ENCODE measurements around the gene TMEFF2. TPM values are rescaled to one million over a fixed set of nuclear protein-coding genes. Genes with fewer than 3 reads are reported as not detected.

The TMEFF2 gene
- total and polyA plus RNA-seq, 10 of the 15 experiments (the other 5 are each of a cell fraction or from before 2014, with no cell fraction given) = not detected

DNA sequence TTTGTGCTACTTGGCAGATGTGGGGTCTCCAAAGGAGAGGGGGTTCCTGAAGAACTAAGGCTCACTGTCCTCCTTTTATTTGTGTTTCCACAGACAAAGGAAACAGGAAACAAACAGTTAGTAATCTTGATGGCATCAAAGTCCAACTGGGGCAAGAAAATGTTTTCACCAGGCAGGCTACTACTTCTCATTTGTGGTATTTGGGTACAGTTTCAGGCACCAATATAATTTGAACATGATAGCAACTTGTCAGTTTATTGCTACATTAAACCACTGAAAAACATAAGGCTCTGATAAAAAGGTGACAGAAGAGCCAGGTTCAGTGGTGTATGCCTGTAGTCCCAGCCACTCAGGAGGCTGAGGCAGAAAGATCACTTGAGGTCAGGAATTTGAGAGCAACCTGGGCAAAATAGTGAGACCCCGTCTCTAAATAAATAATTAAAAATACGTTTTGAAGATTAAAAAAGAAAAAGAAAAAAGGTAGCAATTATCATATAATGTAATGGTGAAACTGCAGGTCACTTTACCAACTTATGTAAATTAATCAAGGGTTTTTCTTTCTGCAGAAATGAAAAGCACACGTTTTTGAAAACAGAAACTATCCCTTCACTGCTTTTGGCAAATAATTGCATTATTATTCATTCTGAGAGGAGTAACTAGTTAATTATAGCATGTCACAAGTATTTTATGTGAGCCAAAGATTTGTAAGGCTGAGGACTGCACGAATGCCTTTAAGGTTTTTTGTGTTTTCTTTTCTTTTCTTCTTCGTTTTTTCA lies 190.4 kb downstream of the TMEFF2 start (continued):
- TF ChIP-seq, protein P1, sequence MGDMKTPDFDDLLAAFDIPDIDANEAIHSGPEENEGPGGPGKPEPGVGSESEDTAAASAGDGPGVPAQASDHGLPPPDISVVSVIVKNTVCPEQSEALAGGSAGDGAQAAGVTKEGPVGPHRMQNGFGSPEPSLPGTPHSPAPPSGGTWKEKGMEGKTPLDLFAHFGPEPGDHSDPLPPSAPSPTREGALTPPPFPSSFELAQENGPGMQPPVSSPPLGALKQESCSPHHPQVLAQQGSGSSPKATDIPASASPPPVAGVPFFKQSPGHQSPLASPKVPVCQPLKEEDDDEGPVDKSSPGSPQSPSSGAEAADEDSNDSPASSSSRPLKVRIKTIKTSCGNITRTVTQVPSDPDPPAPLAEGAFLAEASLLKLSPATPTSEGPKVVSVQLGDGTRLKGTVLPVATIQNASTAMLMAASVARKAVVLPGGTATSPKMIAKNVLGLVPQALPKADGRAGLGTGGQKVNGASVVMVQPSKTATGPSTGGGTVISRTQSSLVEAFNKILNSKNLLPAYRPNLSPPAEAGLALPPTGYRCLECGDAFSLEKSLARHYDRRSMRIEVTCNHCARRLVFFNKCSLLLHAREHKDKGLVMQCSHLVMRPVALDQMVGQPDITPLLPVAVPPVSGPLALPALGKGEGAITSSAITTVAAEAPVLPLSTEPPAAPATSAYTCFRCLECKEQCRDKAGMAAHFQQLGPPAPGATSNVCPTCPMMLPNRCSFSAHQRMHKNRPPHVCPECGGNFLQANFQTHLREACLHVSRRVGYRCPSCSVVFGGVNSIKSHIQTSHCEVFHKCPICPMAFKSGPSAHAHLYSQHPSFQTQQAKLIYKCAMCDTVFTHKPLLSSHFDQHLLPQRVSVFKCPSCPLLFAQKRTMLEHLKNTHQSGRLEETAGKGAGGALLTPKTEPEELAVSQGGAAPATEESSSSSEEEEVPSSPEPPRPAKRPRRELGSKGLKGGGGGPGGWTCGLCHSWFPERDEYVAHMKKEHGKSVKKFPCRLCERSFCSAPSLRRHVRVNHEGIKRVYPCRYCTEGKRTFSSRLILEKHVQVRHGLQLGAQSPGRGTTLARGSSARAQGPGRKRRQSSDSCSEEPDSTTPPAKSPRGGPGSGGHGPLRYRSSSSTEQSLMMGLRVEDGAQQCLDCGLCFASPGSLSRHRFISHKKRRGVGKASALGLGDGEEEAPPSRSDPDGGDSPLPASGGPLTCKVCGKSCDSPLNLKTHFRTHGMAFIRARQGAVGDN (IDR thresholded peaks at IDR 0.05) = no peak
- TF ChIP-seq, protein P2, sequence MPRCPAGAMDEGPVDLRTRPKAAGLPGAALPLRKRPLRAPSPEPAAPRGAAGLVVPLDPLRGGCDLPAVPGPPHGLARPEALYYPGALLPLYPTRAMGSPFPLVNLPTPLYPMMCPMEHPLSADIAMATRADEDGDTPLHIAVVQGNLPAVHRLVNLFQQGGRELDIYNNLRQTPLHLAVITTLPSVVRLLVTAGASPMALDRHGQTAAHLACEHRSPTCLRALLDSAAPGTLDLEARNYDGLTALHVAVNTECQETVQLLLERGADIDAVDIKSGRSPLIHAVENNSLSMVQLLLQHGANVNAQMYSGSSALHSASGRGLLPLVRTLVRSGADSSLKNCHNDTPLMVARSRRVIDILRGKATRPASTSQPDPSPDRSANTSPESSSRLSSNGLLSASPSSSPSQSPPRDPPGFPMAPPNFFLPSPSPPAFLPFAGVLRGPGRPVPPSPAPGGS (IDR thresholded peaks at IDR 0.05; ENCODE audit: borderline replicate concordance, insufficient read depth, low read depth, low read length, poor library complexity, severe bottlenecking) = no peak

DNA sequence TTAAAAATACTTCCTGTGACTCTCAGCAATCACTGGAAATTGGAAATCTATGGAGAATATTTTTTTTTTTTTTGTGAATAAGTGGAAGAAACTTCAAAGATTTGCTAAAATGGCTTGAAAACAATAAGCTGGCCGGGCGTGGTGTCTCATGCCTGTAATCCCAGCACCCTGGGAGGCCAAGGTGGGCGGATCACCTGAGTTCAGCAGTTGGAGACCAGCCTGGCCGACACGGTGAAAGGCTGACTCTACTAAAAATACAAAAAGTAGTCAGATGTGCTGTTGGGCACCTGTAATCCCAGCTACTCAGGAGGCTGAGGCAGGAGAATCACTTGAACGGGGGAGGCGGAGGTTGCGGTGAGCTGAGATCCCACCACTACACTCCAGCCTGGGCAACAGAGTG lies 192.3 kb downstream of the TMEFF2 start:
- BruUV-seq (replicated peaks) = no TSS peak
- SMC1A ChIA-PET (ENCODE audit: uncharacterized antibody, unreplicated experiment) = interaction anchor here (0.8 to 2.8 kb wide), 14 partner anchors 11 to 160 kb away, joined by 3 to 11 read pairs (median 5); no protein-coding TSS in a partner anchor
- no peak overlapping the region for H3K4me2 ChIP-seq (ENCODE audit: control insufficient read depth, insufficient read depth)
- no peak overlapping the region for H3K4me3 ChIP-seq
- WGBS (ENCODE audit: insufficient coverage, insufficient replicate concordance, low lambda C conversion rate, missing lambda C conversion rate) = 66% methylated on average over 8 of the region's 8 CpGs
- DNase-seq (ENCODE audit: low read depth, low spot score) (no peak), ATAC-seq (no peak), FAIRE-seq (no peak)
- in situ Hi-C loops (cut with MboI) (no loop called here), intact Hi-C loops (cut with micrococcal nuclease; ENCODE audit: unreplicated experiment) (loop anchor here (5.0 kb wide), 2 partner anchors 45 to 130 kb away; no protein-coding TSS in a partner anchor)
- RAD21 ChIA-PET (ENCODE audit: unreplicated experiment) = interaction anchor here (0.7 to 1.3 kb wide), 4 partner anchors 14 to 139 kb away, joined by 3 to 4 read pairs (median 3); no protein-coding TSS in a partner anchor
- H3K4me1 ChIP-seq (ENCODE audit: control insufficient read depth, insufficient read depth, low read length) = peaks cover 17% of the 10 kb centered on the region
- no peak overlapping the region for H2AFZ ChIP-seq (ENCODE audit: control insufficient read depth, low read depth, low read length)
- no peaks in the 10 kb centered on the region for H3K27me3 ChIP-seq (replicated peaks in 1 of 2; ENCODE audit: control insufficient read depth in 2 of 2, insufficient read depth in 2 of 2, low read length in 1 of 2)
- H3K79me2 ChIP-seq (ENCODE audit: control insufficient read depth, insufficient read depth, low read length) = no peaks in the 10 kb centered on the region
- POLR2A ChIA-PET = interaction anchor here (1.1 kb wide), 2 partner anchors 9 to 79 kb away, joined by 3 read pairs; no protein-coding TSS in a partner anchor
- no peaks in the 10 kb centered on the region for H3K9me3 ChIP-seq (replicated peaks; ENCODE audit: control insufficient read depth, insufficient read depth, low read length)
- no peak overlapping the region for H3K27ac ChIP-seq (ENCODE audit: control insufficient read depth, insufficient read depth)
- no peaks in the 10 kb centered on the region for H4K20me1 ChIP-seq (ENCODE audit: control insufficient read depth, insufficient read depth)
- no peaks in the 10 kb centered on the region for H3K36me3 ChIP-seq (ENCODE audit: control insufficient read depth in 2 of 2, insufficient read depth in 2 of 2, low read length in 1 of 2)
- H3K9ac ChIP-seq (ENCODE audit: control insufficient read depth, insufficient read depth, low read length) = no peak overlapping the region
- CTCF ChIA-PET = interaction anchor here (0.6 to 1.8 kb wide), 7 partner anchors 9 to 1057 kb away, joined by 3 to 6 read pairs (median 4); no protein-coding TSS in a partner anchor
- TF ChIP-seq TCF12 (IDR thresholded peaks at IDR 0.05; ENCODE audit: low read depth, low read length) (no peak), HDAC6 (IDR thresholded peaks at IDR 0.05; ENCODE audit: unreplicated experiment) (no peak), ATF7 (IDR thresholded peaks at IDR 0.05; ENCODE audit: low read depth) (no peak), GATAD2B (conservative IDR thresholded peaks at IDR 0.05; ENCODE audit: low read depth) (no peak), HDGF (IDR thresholded peaks at IDR 0.05) (no peak), POLR2AphosphoS2 (IDR thresholded peaks at IDR 0.05; ENCODE audit: low read depth, low read length) (no peak), SUZ12 (IDR thresholded peaks at IDR 0.05; ENCODE audit: unreplicated experiment) (no peak), SRF (IDR thresholded peaks at IDR 0.05; ENCODE audit: low read depth in 2 of 2, low read length in 2 of 2) (no peak), BMI1 (IDR thresholded peaks at IDR 0.05; ENCODE audit: borderline replicate concordance) (no peak), KDM1A (IDR thresholded peaks at IDR 0.05; ENCODE audit: borderline replicate concordance) (no peak), SREBF2 (IDR thresholded peaks at IDR 0.05; ENCODE audit: low read length) (no peak)
- TF ChIP-seq, protein P3, sequence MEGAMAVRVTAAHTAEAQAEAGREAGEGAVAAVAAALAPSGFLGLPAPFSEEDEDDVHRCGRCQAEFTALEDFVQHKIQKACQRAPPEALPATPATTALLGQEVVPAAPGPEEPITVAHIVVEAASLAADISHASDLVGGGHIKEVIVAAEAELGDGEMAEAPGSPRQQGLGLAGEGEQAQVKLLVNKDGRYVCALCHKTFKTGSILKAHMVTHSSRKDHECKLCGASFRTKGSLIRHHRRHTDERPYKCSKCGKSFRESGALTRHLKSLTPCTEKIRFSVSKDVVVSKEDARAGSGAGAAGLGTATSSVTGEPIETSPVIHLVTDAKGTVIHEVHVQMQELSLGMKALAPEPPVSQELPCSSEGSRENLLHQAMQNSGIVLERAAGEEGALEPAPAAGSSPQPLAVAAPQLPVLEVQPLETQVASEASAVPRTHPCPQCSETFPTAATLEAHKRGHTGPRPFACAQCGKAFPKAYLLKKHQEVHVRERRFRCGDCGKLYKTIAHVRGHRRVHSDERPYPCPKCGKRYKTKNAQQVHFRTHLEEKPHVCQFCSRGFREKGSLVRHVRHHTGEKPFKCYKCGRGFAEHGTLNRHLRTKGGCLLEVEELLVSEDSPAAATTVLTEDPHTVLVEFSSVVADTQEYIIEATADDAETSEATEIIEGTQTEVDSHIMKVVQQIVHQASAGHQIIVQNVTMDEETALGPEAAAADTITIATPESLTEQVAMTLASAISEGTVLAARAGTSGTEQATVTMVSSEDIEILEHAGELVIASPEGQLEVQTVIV (IDR thresholded peaks at IDR 0.05; ENCODE audit: borderline replicate concordance, partially characterized antibody) = no peak
